Keratinocyte (primary cell): Measurements from ENCODE around the gene PAX8. TPM values are rescaled to one million over a fixed set of nuclear protein-coding genes. Genes with fewer than 3 reads are reported as not detected.

ENCODE experiments used
- DNase-seq: peaks from one replicate; pipeline ENCODE4 v3.0.0-alpha.2; 2011; ENCODE audit warnings: low read depth, missing footprints, low spot score
- FAIRE-seq: peaks from 2 replicates; lab custom pipeline; 2011; peaks lifted over from hg19 to GRCh38; lab: Jason Lieb, UNC
- H2AFZ ChIP-seq: 2 replicates; pipeline ENCODE4 v1.6.0; 2012; ENCODE audit warnings: low read length, control low read depth, inconsistent platforms; ENCODE audit not compliant: control insufficient read depth
- H3K27ac ChIP-seq: 2 replicates; pipeline ENCODE4 v1.5.1; 2011; ENCODE audit warnings: low read length; ENCODE audit not compliant: control insufficient read depth, insufficient read depth
- H3K27me3 ChIP-seq: 3 replicates; pipeline ENCODE4 v1.6.0; 2011; ENCODE audit warnings: low read length; ENCODE audit not compliant: control insufficient read depth, insufficient read depth; ENCODE audit errors: extremely low read depth
- H3K36me3 ChIP-seq, 2 experiments: 2 replicates in 1 of 2; 3 replicates in 1 of 2; pipeline ENCODE4 v1.5.1; 2011; ENCODE audit warnings: low read length in 2 of 2, mild to moderate bottlenecking in 1 of 2; ENCODE audit not compliant: control insufficient read depth in 2 of 2, insufficient read depth in 2 of 2; ENCODE audit errors: extremely low read depth in 1 of 2
- H3K4me1 ChIP-seq: 3 replicates; pipeline ENCODE4 v1.5.1; 2011; ENCODE audit warnings: low read length; ENCODE audit not compliant: control insufficient read depth, insufficient read depth; ENCODE audit errors: extremely low read depth
- H3K4me2 ChIP-seq: 3 replicates; pipeline ENCODE4 v1.6.0; 2011; ENCODE audit warnings: low read depth, low read length; ENCODE audit not compliant: control insufficient read depth, insufficient read depth; ENCODE audit errors: extremely low read depth
- H3K4me3 ChIP-seq, 3 experiments: fragments of 200-600 bp in 1 of 3; sonication (generic) in 1 of 3; 2 replicates in 2 of 3; 3 replicates in 1 of 3; pipeline ENCODE4 v1.5.1; 2011 to 2016; ENCODE audit warnings: low read length in 3 of 3, mild to moderate bottlenecking in 3 of 3, control low read depth in 2 of 3, inconsistent platforms in 1 of 3, low read depth in 1 of 3, mixed read lengths in 1 of 3, mixed run types in 1 of 3, moderate library complexity in 1 of 3; ENCODE audit not compliant: control insufficient read depth in 2 of 3, insufficient read depth in 2 of 3; ENCODE audit errors: extremely low read depth in 1 of 3
- H3K79me2 ChIP-seq: 2 replicates; pipeline ENCODE4 v1.6.0; 2012; ENCODE audit warnings: low read length; ENCODE audit not compliant: control insufficient read depth, insufficient read depth
- H3K9ac ChIP-seq: 3 replicates; pipeline ENCODE4 v1.6.0; 2011; ENCODE audit warnings: low read length; ENCODE audit not compliant: control insufficient read depth, insufficient read depth; ENCODE audit errors: extremely low read depth
- H3K9me1 ChIP-seq: 3 replicates; pipeline ENCODE4 v1.6.0; 2011; ENCODE audit warnings: low read length; ENCODE audit not compliant: control insufficient read depth, insufficient read depth; ENCODE audit errors: extremely low read depth
- H3K9me3 ChIP-seq: 2 replicates; pipeline ENCODE4 v1.5.1; 2012; ENCODE audit warnings: low read depth, low read length; ENCODE audit not compliant: control insufficient read depth
- H4K20me1 ChIP-seq: 3 replicates; pipeline ENCODE4 v1.6.0; 2011; ENCODE audit warnings: low read length; ENCODE audit not compliant: control insufficient read depth, insufficient read depth; ENCODE audit errors: extremely low read depth
- EZH2 ChIP-seq: IDR thresholded peaks from one replicate; pipeline ENCODE4 v1.6.1; 2012; ENCODE audit warnings: inconsistent platforms, mild to moderate bottlenecking, low read length, moderate library complexity
- dilution Hi-C: fragments of 300-500 bp; cut with MboI; formaldehyde crosslinking; loops from one replicate; pipeline ENCODE4 v1.7.0; 2020; ENCODE audit warnings: low sequenced_read_pairs; ENCODE audit not compliant: extremely low pct_ligation_motif_present
- polyA plus RNA-seq, 5 experiments: library from polyadenylated mRNA; depleted of rRNA in 3 of 5; stranded (reverse) in 3 of 5; stranded (forward) in 1 of 5; unstranded in 1 of 5; fragments of >200 nt; gene quantifications; 1 replicate in 1 of 5; 2 replicates in 3 of 5; 3 replicates in 1 of 5; pipeline versions ENCODE4 v1.2.1 to v1.2.3, GENCODE V29; 2011 to 2012; ENCODE audit warnings: missing spikeins in 2 of 5, low read depth in 1 of 5, low replicate concordance in 1 of 5
- TF ChIP-seq, protein P1 (sequence below), 3 experiments: IDR thresholded peaks in 1 of 3; conservative IDR thresholded peaks in 1 of 3; optimal IDR thresholded peaks in 1 of 3; 2 replicates in 2 of 3; 3 replicates in 1 of 3; pipeline versions ENCODE3 to v1.5.1; 2011; ENCODE audit warnings: low read length in 3 of 3, mild to moderate bottlenecking in 3 of 3, moderate library complexity in 2 of 3, control low read depth in 1 of 3, inconsistent platforms in 1 of 3; ENCODE audit not compliant: insufficient read depth in 2 of 3; ENCODE audit errors: extremely low read depth in 1 of 3

The PAX8 gene
- polyA plus RNA-seq, 1 donor (not counting 4 experiments of a cell fraction or from before 2014, with no cell fraction given) = 3.4 TPM

GRCh38 chr2:113169586-113169985, 109.1 kb downstream of the PAX8 start:
- H3K36me3 ChIP-seq = peaks cover 13 to 21% of the 10 kb centered on the region in 2 experiments
- DNase-seq = no peak
- peaks cover 5% of the 10 kb centered on the region for H3K4me1 ChIP-seq
- H2AFZ ChIP-seq = no peak overlapping the region
- no peak overlapping the region for H3K27ac ChIP-seq
- H3K9me3 ChIP-seq = no peaks in the 10 kb centered on the region
- peaks cover 22% of the 10 kb centered on the region for H3K79me2 ChIP-seq
- peaks cover 2% of the 10 kb centered on the region for H3K9me1 ChIP-seq
- H3K9ac ChIP-seq = no peak overlapping the region
- TF ChIP-seq EZH2 = no peak
- TF ChIP-seq, protein P1, sequence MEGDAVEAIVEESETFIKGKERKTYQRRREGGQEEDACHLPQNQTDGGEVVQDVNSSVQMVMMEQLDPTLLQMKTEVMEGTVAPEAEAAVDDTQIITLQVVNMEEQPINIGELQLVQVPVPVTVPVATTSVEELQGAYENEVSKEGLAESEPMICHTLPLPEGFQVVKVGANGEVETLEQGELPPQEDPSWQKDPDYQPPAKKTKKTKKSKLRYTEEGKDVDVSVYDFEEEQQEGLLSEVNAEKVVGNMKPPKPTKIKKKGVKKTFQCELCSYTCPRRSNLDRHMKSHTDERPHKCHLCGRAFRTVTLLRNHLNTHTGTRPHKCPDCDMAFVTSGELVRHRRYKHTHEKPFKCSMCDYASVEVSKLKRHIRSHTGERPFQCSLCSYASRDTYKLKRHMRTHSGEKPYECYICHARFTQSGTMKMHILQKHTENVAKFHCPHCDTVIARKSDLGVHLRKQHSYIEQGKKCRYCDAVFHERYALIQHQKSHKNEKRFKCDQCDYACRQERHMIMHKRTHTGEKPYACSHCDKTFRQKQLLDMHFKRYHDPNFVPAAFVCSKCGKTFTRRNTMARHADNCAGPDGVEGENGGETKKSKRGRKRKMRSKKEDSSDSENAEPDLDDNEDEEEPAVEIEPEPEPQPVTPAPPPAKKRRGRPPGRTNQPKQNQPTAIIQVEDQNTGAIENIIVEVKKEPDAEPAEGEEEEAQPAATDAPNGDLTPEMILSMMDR (optimal IDR thresholded peaks at IDR 0.05 in 1 of 3, IDR thresholded peaks at IDR 0.05 in 1 of 3, conservative IDR thresholded peaks at IDR 0.05 in 1 of 3; ENCODE audit: extremely low read depth in 1 of 3, insufficient read depth in 2 of 3, low read length in 3 of 3) = no peak
- H3K4me3 ChIP-seq = no peak overlapping the region
- dilution Hi-C loops = no loop called here
- FAIRE-seq = no peak
- no peak overlapping the region for H3K4me2 ChIP-seq
- H3K27me3 ChIP-seq = no peaks in the 10 kb centered on the region
- peaks cover 4% of the 10 kb centered on the region for H4K20me1 ChIP-seq

DNA sequence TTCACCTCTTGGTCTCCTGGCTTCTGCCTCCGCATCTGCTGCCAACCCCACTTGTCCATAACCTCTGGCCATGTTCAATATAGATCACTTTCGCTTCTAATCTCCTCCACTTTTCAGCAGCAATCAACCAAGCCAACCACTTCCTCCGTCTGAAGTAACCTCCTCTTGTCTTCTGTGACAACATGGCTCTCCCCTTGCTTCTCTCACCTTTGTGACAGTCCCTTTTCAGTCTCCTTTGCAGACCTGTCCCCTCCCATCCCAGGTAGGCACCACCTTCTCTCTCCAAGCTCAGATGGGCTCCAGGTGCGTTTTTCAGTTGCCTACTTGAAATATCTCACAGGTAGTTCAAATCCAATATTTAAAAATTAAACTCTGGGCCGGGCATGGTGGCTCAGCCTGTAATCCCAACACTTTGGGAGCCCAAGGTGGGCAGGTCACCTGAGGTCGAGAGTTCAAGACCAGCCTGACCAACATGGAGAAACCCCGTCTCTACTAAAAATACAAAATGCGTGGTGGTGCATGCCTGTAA, 109.7 kb downstream of the PAX8 start:
- H4K20me1 ChIP-seq = peaks cover 7% of the 10 kb centered on the region
- no peaks in the 10 kb centered on the region for H3K9me3 ChIP-seq
- H2AFZ ChIP-seq = no peak overlapping the region
- no peak overlapping the region for H3K4me3 ChIP-seq
- no peak overlapping the region for H3K27ac ChIP-seq
- H3K9me1 ChIP-seq = peaks cover 6% of the 10 kb centered on the region
- H3K79me2 ChIP-seq = peaks cover 26% of the 10 kb centered on the region
- dilution Hi-C loops = no loop called here
- H3K4me1 ChIP-seq = peaks cover 10% of the 10 kb centered on the region
- H3K27me3 ChIP-seq = no peaks in the 10 kb centered on the region
- no peak overlapping the region for H3K9ac ChIP-seq
- FAIRE-seq (no peak), DNase-seq (no peak)
- TF ChIP-seq, protein P1 (optimal IDR thresholded peaks at IDR 0.05 in 1 of 3, IDR thresholded peaks at IDR 0.05 in 1 of 3, conservative IDR thresholded peaks at IDR 0.05 in 1 of 3; ENCODE audit: extremely low read depth in 1 of 3, insufficient read depth in 2 of 3, low read length in 3 of 3) = no peak
- no peak for TF ChIP-seq EZH2
- no peak overlapping the region for H3K4me2 ChIP-seq
- H3K36me3 ChIP-seq = peaks cover 13 to 21% of the 10 kb centered on the region in 2 experiments
